ENCODE data around the gene TRMT2A.

TRMT2A gene

GRCh38 chr22:20064545-20065262 is 52.3 kb downstream of the TRMT2A start:
- Histone ChIP-seq H3K27me3 (ENCODE audit: low read depth, low read length) (no peaks in the 10 kb centered on the region), H3K4me3 (ENCODE audit: low read length) (no peak overlapping the region), H2AFZ (ENCODE audit: low read depth, low read length) (no peak overlapping the region), H3K4me1 (ENCODE audit: low read length) (no peaks in the 10 kb centered on the region; the same call in 1 of the 2 replicates), H3K9ac (ENCODE audit: low read length) (no peak overlapping the region), H3K79me2 (ENCODE audit: low read length) (no peaks in the 10 kb centered on the region), H4K20me1 (ENCODE audit: insufficient read depth, low read length) (no peaks in the 10 kb centered on the region), H3K27ac (ENCODE audit: low read length) (no peak overlapping the region), H3K36me3 (replicated peaks; ENCODE audit: low read depth, low read length) (peaks cover 6% of the 10 kb centered on the region), H3K4me2 (ENCODE audit: low read length) (no peak overlapping the region), H3K9me3 (ENCODE audit: insufficient read depth, low read length) (no peaks in the 10 kb centered on the region)
- no peak for TF ChIP-seq EZH2phosphoT487 (IDR thresholded peaks at IDR 0.05; ENCODE audit: low read depth)
- TF ChIP-seq, protein P1, sequence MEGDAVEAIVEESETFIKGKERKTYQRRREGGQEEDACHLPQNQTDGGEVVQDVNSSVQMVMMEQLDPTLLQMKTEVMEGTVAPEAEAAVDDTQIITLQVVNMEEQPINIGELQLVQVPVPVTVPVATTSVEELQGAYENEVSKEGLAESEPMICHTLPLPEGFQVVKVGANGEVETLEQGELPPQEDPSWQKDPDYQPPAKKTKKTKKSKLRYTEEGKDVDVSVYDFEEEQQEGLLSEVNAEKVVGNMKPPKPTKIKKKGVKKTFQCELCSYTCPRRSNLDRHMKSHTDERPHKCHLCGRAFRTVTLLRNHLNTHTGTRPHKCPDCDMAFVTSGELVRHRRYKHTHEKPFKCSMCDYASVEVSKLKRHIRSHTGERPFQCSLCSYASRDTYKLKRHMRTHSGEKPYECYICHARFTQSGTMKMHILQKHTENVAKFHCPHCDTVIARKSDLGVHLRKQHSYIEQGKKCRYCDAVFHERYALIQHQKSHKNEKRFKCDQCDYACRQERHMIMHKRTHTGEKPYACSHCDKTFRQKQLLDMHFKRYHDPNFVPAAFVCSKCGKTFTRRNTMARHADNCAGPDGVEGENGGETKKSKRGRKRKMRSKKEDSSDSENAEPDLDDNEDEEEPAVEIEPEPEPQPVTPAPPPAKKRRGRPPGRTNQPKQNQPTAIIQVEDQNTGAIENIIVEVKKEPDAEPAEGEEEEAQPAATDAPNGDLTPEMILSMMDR (IDR thresholded peaks at IDR 0.05; ENCODE audit: low read depth, low read length): no peak

- Histone ChIP-seq H3K4me3 (ENCODE audit: low read length) (no peak overlapping the region), H3K36me3 (replicated peaks; ENCODE audit: low read depth, low read length) (peaks cover 6% of the 10 kb centered on the region)
- TF ChIP-seq EZH2phosphoT487 (IDR thresholded peaks at IDR 0.05; ENCODE audit: low read depth): no peak
- TF ChIP-seq, protein P1 (IDR thresholded peaks at IDR 0.05; ENCODE audit: low read depth, low read length): no peak
Measured at GRCh38 chr22:20064140-20064480, 52.9 kb downstream of the TRMT2A start.

GRCh38 chr22:20063271-20064139 is 53.5 kb downstream of the TRMT2A start:
- 0 out of 2 replicates have a peak, but pooled peaks cover 3% of the 10 kb centered on the region for H4K20me1 ChIP-seq (ENCODE audit: insufficient read depth, low read length)

More at GRCh38 chr22:20064140-20064480, 52.9 kb downstream of the TRMT2A start:
- Histone ChIP-seq H3K27ac (ENCODE audit: low read length) (no peak overlapping the region), H3K27me3 (ENCODE audit: low read depth, low read length) (no peaks in the 10 kb centered on the region), H3K79me2 (ENCODE audit: low read length) (no peaks in the 10 kb centered on the region), H3K4me1 (ENCODE audit: low read length) (no peaks in the 10 kb centered on the region; the same call in 1 of the 2 replicates), H2AFZ (ENCODE audit: low read depth, low read length) (no peak overlapping the region), H3K4me2 (ENCODE audit: low read length) (no peak overlapping the region), H3K9me3 (ENCODE audit: insufficient read depth, low read length) (no peaks in the 10 kb centered on the region), H4K20me1 (ENCODE audit: insufficient read depth, low read length) (0 out of 2 replicates have a peak, but pooled peaks cover 3% of the 10 kb centered on the region), H3K9ac (ENCODE audit: low read length) (no peak overlapping the region)

More at GRCh38 chr22:20063271-20064139, 53.5 kb downstream of the TRMT2A start:
- no peak overlapping the region for H2AFZ ChIP-seq (ENCODE audit: low read depth, low read length)
- H3K9ac ChIP-seq (ENCODE audit: low read length): no peak overlapping the region
- H3K4me1 ChIP-seq (ENCODE audit: low read length): no peaks in the 10 kb centered on the region; the same call in 1 of the 2 replicates
- no peaks in the 10 kb centered on the region for H3K9me3 ChIP-seq (ENCODE audit: insufficient read depth, low read length)
- peaks cover 8% of the 10 kb centered on the region for H3K36me3 ChIP-seq (replicated peaks; ENCODE audit: low read depth, low read length)
- no peak overlapping the region for H3K4me2 ChIP-seq (ENCODE audit: low read length)
- H3K27me3 ChIP-seq (ENCODE audit: low read depth, low read length): no peaks in the 10 kb centered on the region
- H3K4me3 ChIP-seq (ENCODE audit: low read length): no peak overlapping the region
- H3K79me2 ChIP-seq (ENCODE audit: low read length): no peaks in the 10 kb centered on the region
- TF ChIP-seq, protein P1 (IDR thresholded peaks at IDR 0.05; ENCODE audit: low read depth, low read length): no peak
- no peak for TF ChIP-seq EZH2phosphoT487 (IDR thresholded peaks at IDR 0.05; ENCODE audit: low read depth)
- no peak overlapping the region for H3K27ac ChIP-seq (ENCODE audit: low read length)
